ENCODE data around the gene PATZ1.

GRCh38 chr22:31341386-31342088 lies 4.6 kb downstream of the PATZ1 start:
- TF ChIP-seq RFX5 (IDR thresholded peaks at IDR 0.05; ENCODE audit: low read length) (no peak), SIN3A (IDR thresholded peaks at IDR 0.05; ENCODE audit: borderline replicate concordance, low read depth, low read length) (no peak), CTCF (IDR thresholded peaks at IDR 0.05) (no peak), TAF1 (IDR thresholded peaks at IDR 0.05; ENCODE audit: borderline replicate concordance, low read depth, low read length) (no peak), RAD21 (IDR thresholded peaks at IDR 0.05; ENCODE audit: low read length) (no peak), RCOR1 (IDR thresholded peaks at IDR 0.05; ENCODE audit: low read length) (no peak), EZH2phosphoT487 (IDR thresholded peaks at IDR 0.05; ENCODE audit: borderline replicate concordance, low read depth) (no peak)

Data from SK-N-SH (cell line).